Glomerular visceral epithelial cell (primary cell): ENCODE results near the gene TMBIM1.
A peak's percentile ranks its signal among the peaks of the same experiment; 100 is the strongest.
"Not testable (repeated sequence)": the region's sequence is repeated elsewhere in the genome, so short reads cannot be mapped to it uniquely, and the experiment has no call there.

ENCODE experiments used
- DNase-seq: peaks from one replicate; pipeline ENCODE4 v3.0.0-alpha.2; 2016; ENCODE audit errors: extremely low spot score

TMBIM1 gene

GRCh38 chr2:218318241-218318640, 25.9 kb upstream of the TMBIM1 start:
- no peak for DNase-seq

DNA sequence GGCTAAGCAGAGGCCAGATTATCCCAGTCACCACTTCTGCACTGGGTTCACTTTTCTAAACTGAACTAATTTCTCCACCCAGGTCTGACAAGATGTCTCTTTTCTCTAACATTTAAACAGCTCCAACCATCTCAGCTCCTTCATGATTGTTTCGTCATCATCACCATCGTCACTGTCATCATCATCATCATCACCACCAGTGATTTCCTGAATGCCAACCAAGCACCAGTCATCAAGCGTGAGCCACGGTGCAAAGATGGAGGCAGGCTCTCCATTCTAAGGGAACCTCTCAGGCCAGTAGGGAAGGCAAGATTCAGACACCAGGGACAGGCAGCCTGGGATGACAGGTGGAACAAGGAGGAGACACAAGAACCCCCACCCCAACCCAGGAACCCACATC, 25.5 kb upstream of the TMBIM1 start:
- DNase-seq: no peak

GRCh38 chr2:218317303-218317630, 25.0 kb upstream of the TMBIM1 start:
- DNase-seq: no peak

GRCh38 chr2:218315397-218315796, 23.1 kb upstream of the TMBIM1 start:
- no peak for DNase-seq

DNA sequence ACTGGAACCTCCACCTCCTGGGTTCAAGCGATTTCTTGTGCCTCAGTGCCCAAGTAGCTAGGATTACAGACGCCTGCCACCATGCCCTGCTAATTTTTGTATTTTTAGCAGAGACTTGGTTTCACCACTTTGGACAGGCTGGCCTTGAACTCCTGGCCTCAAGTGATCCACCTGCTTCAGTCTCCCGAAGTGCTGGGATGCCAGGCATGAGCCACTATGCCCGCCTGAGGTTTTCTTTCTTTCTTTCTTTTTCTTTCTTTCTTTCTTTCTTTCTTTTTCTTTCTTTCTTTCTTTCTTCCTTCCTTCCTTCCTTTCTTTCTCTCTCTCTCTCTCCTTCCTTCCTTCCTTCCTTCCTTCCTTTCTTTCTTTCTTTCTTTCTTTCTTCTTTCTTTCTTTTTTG, 22.5 kb upstream of the TMBIM1 start:
- DNase-seq: not testable (repeated sequence)

- DNase-seq: no peak
These were observed 21.1 kb upstream of the TMBIM1 start for GRCh38 chr2:218313356-218313755.

DNA sequence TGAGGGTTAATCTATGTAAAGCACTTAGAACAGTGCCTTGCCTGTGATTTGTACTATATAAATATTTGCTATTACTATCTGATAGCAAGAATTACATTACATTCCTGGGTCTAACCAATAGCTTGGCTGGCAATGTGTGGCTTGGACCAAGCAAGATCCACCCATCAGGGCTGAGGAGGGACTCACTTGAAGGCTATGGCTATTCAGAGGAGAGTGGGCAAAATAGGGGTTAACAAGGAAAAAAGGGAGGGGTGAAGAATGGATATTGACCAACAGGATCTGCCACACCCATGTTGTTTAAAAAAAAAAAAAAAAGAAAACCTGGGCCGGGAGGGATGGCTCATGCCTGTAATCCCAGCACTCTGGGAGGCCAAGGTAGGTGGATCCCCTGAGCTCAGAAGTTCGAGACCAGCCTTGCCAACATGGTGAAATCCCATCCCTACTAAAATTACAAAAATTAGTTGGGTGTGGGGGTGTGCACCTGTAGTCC, 20.0 kb upstream of the TMBIM1 start:
- no peak for DNase-seq

- DNase-seq: not testable (repeated sequence)
These were observed 19.4 kb upstream of the TMBIM1 start for GRCh38 chr2:218311541-218312266.

GRCh38 chr2:218310853-218311540, 18.7 kb upstream of the TMBIM1 start:
- DNase-seq: no peak

- no peak for DNase-seq
These were observed 15.2 kb upstream of the TMBIM1 start for GRCh38 chr2:218307415-218308090.

DNA sequence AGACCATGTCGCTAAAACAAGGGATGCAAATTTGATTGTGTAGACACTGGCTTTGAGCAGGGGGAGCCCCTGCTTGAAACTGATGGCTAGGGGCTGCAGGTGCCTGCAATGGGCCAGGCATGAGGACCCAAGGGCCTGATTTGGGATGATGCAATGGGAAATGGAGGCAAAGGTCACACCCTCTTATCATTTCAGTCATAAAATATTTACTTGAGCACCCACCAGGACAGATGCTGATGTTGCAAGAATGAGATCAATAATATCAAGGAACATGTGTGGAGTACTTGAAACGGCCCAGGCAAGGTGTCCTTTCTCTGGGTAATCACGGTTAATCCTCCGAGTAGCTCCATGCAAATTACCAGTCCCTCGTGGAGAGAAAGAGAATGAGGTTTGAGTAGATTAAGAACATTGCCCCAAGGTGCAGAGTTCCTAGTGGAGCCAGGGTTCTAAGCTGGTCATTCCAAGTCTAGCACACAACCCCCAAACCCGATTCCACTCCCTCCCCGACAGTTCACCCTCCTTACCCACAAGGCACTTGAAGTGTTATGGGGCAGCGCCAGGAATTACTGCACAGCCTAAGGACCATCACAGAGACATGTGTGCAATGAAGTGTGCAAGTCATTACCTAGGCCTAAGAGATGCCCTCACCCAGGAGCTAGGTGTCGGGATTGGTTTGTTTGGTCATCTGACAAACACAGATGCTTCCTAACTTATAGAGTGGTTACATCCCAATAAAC, 14.0 kb upstream of the TMBIM1 start:
- DNase-seq: no peak

GRCh38 chr2:218305383-218305782, 13.1 kb upstream of the TMBIM1 start:
- no peak for DNase-seq

GRCh38 chr2:218301176-218301819, 9.0 kb upstream of the TMBIM1 start:
- DNase-seq: peak; percentile 87

GRCh38 chr2:218300141-218300540, 7.8 kb upstream of the TMBIM1 start:
- DNase-seq: no peak

DNA sequence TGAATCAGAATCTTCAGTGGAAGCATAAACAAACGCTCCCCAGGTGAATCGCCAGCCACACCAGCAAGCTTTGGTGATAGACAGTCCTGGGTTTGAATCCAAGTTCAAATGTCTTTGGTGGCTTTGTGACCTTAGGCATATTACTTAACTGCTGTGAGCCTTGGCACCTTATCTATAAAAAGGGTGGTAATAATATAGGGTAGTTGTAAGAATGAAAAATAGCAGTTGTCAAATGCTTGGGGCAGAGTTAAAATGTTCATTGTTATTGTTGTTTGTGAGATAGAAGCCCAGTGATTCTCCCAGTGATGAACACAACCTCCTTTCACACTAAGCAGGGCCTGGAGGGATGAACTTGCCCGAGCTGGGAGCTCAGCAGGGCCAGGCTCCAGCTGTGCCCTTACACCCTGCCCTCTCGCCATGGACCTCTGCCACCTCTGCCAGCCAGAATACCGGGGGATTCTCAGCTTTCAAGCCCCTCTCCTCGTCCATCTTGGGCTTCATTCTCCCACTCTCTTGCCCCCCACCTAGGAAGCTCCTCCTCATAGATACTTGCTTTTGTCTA, 6.1 kb upstream of the TMBIM1 start:
- DNase-seq: no peak

- DNase-seq: no peak
These were observed 4.5 kb upstream of the TMBIM1 start for GRCh38 chr2:218296847-218297246.

DNA sequence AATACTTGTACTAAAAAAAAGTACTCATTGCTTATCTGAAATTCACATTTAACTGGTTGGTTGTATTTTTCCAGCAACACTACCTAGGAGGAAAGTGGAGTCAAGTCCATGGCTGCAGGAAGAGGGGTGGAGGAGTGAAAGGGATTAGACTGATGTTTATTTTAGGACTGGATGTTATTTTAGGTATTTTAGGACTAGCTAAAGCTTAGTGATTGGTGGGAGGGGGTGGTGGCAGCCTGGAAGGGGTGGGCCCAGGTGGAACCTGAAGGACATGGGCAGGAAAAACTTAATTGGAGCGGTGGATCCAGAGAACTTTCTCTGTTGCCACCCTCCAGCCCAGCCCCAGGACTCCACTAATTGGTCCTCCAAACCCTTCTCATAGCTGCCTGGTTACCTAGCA, 3.9 kb upstream of the TMBIM1 start:
- no peak for DNase-seq

DNA sequence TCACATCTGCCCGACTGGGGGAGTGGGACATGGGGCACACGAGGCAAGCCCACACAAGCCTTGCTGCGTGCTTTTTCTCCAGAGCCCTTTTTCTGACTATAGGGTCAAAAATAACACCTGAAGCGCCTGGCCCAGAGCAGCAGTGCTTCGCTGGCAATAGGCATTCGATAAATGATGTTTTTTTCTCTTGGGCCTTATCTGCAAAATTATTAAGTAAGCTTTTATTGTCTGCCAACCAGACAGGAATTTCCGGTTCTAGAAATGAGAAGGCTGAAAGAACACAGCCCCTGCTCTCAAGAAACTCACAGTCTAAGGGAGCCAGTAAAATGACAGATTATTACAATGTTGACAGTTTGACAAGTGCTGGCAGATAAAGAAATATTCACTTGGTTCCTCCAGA, 2.7 kb upstream of the TMBIM1 start:
- no peak for DNase-seq

- no peak for DNase-seq
These were observed 2.2 kb upstream of the TMBIM1 start for GRCh38 chr2:218294430-218295022.

DNA sequence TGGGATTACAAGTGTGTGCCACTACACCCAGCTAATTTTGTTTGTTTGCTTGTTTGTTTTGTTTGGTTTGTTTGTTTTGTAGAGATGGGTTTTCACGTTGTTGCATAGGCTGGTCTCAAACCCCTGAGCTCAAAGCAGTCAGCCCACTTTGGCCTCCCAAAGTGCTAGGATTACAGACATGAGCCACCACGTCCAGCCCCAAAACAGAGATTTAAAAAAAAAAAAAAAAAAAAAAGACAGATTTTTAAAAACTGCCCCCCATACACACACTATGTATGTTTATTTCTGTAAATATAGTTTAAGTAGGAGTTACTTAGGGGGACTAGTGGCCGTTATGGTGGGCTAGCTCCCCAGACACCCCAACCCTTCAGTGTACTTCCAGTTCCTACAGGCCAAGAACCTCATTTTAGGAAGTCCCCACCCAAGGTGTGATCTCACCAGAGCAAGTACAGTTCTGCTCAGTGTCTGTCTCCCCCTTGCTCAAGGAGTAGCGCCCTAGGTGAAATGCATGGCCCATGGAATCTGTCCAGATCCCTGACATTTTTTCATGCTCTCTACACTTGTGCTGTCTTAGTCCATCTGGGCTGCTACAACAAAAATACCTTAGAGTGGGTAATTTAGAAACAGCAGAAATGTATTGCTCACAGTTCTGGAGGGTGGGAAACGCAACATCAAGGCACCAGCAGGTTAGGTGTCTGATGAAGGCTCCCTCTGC, 1.6 kb upstream of the TMBIM1 start:
- no peak for DNase-seq
